Loucy (cell line): Measurements from ENCODE around the gene FURIN.
"Not testable (repeated sequence)": the region's sequence is repeated elsewhere in the genome, so short reads cannot be mapped to it uniquely, and the experiment has no call there.

Experiments
- H2AFZ ChIP-seq: fragments of 200-600 bp; sonication (generic); 2 replicates; pipeline ENCODE4 v1.6.0; 2016; ENCODE audit warnings: antibody characterized with exemption, mild to moderate bottlenecking, low read length, moderate library complexity
- H3F3A ChIP-seq: fragments of 200-600 bp; 2 replicates; pipeline ENCODE4 v1.6.0; 2016; ENCODE audit warnings: antibody characterized with exemption, low read depth, mild to moderate bottlenecking
- H3K27me3 ChIP-seq: fragments of 200-600 bp; sonication (generic); 2 replicates; pipeline ENCODE4 v1.6.1; 2014; ENCODE audit warnings: low read length, mild to moderate bottlenecking; ENCODE audit not compliant: insufficient read depth, poor library complexity, severe bottlenecking
- H3K36me3 ChIP-seq: fragments of 200-600 bp; sonication (generic); 2 replicates; pipeline ENCODE4 v1.6.1; 2016; ENCODE audit warnings: low read length; ENCODE audit not compliant: insufficient read depth
- H3K4me1 ChIP-seq: fragments of 200-600 bp; sonication (generic); 2 replicates; pipeline ENCODE4 v1.5.1; 2014; ENCODE audit warnings: low read length, mild to moderate bottlenecking; ENCODE audit not compliant: insufficient read depth, poor library complexity, severe bottlenecking
- H3K4me2 ChIP-seq: fragments of 200-600 bp; sonication (generic); 2 replicates; pipeline ENCODE4 v1.6.0; 2014; ENCODE audit warnings: antibody characterized with exemption, low read length, low read depth, mild to moderate bottlenecking; ENCODE audit not compliant: poor library complexity, severe bottlenecking
- H3K4me3 ChIP-seq: fragments of 200-600 bp; sonication (generic); 2 replicates; pipeline ENCODE4 v1.5.1; 2014; ENCODE audit warnings: low read length, mild to moderate bottlenecking, mixed read lengths; ENCODE audit not compliant: poor library complexity, severe bottlenecking
- H3K79me2 ChIP-seq: fragments of 200-600 bp; sonication (generic); 2 replicates; pipeline ENCODE4 v1.6.1; 2014; ENCODE audit warnings: low read length; ENCODE audit not compliant: insufficient read depth
- H3K9ac ChIP-seq: fragments of 200-600 bp; sonication (generic); 2 replicates; pipeline ENCODE4 v1.6.0; 2014; ENCODE audit warnings: mild to moderate bottlenecking, low read depth, low read length, moderate library complexity; ENCODE audit not compliant: poor library complexity, severe bottlenecking
- H3K9me2 ChIP-seq: fragments of 200-600 bp; sonication (generic); replicated peaks from 2 replicates; pipeline ENCODE4 v1.6.1; 2016; ENCODE audit warnings: low read depth, low read length, mixed read lengths
- H3K9me3 ChIP-seq: fragments of 200-600 bp; sonication (generic); 2 replicates; pipeline ENCODE4 v1.6.1; 2014; ENCODE audit warnings: mild to moderate bottlenecking, antibody characterized with exemption, low read length, low read depth; ENCODE audit not compliant: insufficient read depth
- H4K20me1 ChIP-seq: fragments of 200-600 bp; sonication (generic); 2 replicates; pipeline ENCODE4 v1.6.0; 2014; ENCODE audit warnings: antibody characterized with exemption, low read length, mild to moderate bottlenecking; ENCODE audit not compliant: insufficient read depth, poor library complexity, severe bottlenecking
- EZH2phosphoT487 ChIP-seq: fragments of 200-600 bp; IDR thresholded peaks from 2 replicates; pipeline ENCODE4 v1.6.1; 2018; ENCODE audit warnings: antibody characterized with exemption, mild to moderate bottlenecking, moderate library complexity, borderline replicate concordance
- TF ChIP-seq, protein P1 (sequence below): fragments of 200-600 bp; sonication (generic); conservative IDR thresholded peaks from 2 replicates; pipeline ENCODE4 v1.5.1; 2014; ENCODE audit warnings: mild to moderate bottlenecking, antibody characterized with exemption, low read length

FURIN gene

DNA sequence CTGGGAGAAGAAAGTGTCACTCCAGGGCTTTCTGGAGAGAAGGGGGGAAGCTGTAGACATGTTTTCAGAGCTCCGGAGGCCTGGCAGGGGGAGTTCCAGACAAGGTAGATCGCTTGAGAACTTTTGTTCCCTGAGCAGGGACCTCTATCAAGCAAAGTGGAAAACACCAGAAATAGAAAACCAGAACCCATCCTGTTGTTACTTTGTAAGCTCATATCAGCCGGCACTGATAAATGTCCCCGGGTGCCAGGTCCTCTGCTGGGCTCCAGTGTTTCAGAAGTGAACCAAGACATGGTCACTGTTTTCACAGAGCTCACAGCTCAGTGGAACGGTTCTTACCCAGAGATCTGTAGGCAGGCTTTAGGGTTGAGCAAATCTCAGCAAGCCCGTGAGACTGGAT lies 50.4 kb downstream of the FURIN start:
- Histone ChIP-seq H2AFZ (no peak overlapping the region), H3K79me2 (no peaks in the 10 kb centered on the region), H4K20me1 (no peaks in the 10 kb centered on the region), H3K4me1 (no peaks in the 10 kb centered on the region), H3F3A (no peaks in the 10 kb centered on the region), H3K9me3 (no peaks in the 10 kb centered on the region), H3K9ac (no peak overlapping the region), H3K27me3 (no peaks in the 10 kb centered on the region), H3K4me2 (no peak overlapping the region), H3K9me2 (no peaks in the 10 kb centered on the region), H3K36me3 (peaks cover 6% of the 10 kb centered on the region; the same call in 1 of the 2 replicates), H3K4me3 (no peak overlapping the region)
- no peak for TF ChIP-seq EZH2phosphoT487
- TF ChIP-seq, protein P1, sequence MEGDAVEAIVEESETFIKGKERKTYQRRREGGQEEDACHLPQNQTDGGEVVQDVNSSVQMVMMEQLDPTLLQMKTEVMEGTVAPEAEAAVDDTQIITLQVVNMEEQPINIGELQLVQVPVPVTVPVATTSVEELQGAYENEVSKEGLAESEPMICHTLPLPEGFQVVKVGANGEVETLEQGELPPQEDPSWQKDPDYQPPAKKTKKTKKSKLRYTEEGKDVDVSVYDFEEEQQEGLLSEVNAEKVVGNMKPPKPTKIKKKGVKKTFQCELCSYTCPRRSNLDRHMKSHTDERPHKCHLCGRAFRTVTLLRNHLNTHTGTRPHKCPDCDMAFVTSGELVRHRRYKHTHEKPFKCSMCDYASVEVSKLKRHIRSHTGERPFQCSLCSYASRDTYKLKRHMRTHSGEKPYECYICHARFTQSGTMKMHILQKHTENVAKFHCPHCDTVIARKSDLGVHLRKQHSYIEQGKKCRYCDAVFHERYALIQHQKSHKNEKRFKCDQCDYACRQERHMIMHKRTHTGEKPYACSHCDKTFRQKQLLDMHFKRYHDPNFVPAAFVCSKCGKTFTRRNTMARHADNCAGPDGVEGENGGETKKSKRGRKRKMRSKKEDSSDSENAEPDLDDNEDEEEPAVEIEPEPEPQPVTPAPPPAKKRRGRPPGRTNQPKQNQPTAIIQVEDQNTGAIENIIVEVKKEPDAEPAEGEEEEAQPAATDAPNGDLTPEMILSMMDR, result no peak

DNA sequence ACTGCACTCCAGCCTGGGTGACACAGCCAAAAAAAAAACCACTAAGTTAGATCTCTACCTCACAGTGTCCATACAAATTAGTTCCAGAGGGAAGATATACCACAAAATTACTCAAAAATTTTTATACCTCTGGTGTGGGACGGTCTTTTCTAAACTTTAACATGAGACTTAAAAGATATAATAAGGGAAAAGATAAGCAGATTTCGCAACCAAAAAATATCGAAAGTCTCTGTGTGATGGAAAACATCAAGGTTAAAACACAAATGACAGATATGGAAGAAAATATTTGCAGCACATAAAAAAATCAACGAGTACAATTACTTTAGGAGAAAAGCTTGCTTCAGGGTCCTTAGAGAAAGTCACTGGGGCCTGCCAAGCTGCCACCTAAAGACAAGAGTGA lies 53.5 kb downstream of the FURIN start:
- Histone ChIP-seq H4K20me1 (no peaks in the 10 kb centered on the region), H3K9me2 (no peaks in the 10 kb centered on the region), H3K4me3 (no peak overlapping the region), H3K4me1 (no peaks in the 10 kb centered on the region), H3K79me2 (no peaks in the 10 kb centered on the region), H3K9ac (no peak overlapping the region), H3K9me3 (no peaks in the 10 kb centered on the region), H3K4me2 (no peak overlapping the region), H3K36me3 (peaks cover 4% of the 10 kb centered on the region; the same call in 1 of the 2 replicates), H2AFZ (no peak overlapping the region), H3K27me3 (no peaks in the 10 kb centered on the region), H3F3A (no peaks in the 10 kb centered on the region)
- TF ChIP-seq EZH2phosphoT487, result no peak
- TF ChIP-seq, protein P1, result no peak

DNA sequence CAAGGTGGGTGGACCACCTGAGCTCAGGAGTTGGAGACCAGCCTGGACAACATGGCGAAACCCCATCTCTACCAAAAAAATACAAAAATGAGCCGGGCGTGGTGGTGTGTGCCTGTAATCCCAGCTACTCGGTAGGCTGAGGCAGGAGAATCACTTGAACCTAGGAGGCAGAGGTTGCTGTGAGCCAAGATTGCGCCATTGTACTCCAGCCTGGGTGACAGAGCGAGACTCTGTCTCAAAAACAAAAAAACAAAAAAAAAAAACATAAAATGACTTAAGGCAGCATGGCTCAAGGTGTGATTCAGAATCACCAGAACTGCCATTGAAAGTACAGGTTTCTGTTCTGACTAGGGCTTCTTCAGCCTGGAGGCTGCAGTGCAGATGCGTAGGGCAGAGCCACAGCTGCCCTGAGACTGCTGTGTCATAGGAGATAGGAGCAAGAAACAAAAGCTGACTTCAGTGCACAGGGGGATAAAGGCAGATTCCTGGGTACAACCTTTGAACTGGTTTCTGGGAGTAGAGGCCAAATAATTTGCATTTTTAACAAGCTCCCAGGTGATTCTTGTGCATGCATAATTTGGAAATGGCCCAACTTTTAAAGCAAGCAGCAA lies 54.4 kb downstream of the FURIN start:
- H3F3A ChIP-seq, H4K20me1 ChIP-seq, H3K9me3 ChIP-seq, H3K4me2 ChIP-seq, H3K9me2 ChIP-seq, H3K27me3 ChIP-seq, H3K9ac ChIP-seq, H3K36me3 ChIP-seq, H2AFZ ChIP-seq, H3K4me3 ChIP-seq, H3K4me1 ChIP-seq, H3K79me2 ChIP-seq: not testable (repeated sequence)

DNA sequence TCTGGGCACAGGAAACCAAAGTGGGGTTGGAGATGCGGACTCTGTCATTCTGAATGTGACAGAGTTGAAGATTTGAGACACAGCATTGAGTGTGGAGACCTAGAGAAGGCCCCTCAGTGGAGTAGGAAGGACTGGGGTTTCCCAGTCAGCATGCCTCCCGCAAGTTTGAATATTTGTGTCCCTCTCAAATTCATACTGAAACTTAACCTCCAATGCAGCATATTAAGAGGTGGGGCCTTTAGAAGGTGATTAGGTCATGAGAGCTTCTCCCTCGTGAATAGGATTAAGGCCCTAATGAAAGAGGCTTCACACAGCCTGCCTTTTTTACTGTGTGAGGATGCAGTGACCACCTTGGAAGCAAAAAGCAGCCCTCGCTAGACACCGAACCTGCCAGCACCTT lies 56.0 kb downstream of the FURIN start:
- no peak overlapping the region for H3K9ac ChIP-seq
- peaks cover 8% of the 10 kb centered on the region; the same call in 1 of the 2 replicates for H3K79me2 ChIP-seq

DNA sequence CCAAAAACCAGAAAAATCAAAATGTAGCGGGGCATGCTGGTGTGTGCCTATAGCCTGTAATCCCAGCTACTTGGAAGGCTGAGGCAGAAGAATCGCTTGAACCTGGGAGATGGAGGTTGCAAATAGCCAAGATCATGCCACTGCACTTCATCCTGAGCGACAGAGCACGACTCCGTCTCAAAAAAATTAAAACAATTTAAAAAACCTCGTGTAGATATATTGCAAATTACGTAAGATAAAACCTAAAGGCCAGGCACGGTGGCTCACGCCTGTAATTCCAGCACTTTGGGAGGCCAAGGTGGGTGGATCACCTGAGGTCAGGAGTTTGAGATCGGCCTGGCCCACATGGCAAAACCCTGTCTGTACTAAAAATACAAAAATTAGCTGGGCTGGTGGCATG lies 58.4 kb downstream of the FURIN start:
- peaks cover 18% of the 10 kb centered on the region for H3K4me1 ChIP-seq

More for the DNA sequence above, 56.0 kb downstream of the FURIN start:
- Histone ChIP-seq H3K36me3 (no peaks in the 10 kb centered on the region; the same call in 1 of the 2 replicates), H3F3A (no peaks in the 10 kb centered on the region), H3K4me3 (no peak overlapping the region), H3K27me3 (no peaks in the 10 kb centered on the region), H3K4me2 (no peak overlapping the region), H3K9me2 (no peaks in the 10 kb centered on the region), H4K20me1 (no peaks in the 10 kb centered on the region), H3K9me3 (no peaks in the 10 kb centered on the region), H3K4me1 (peaks cover 3% of the 10 kb centered on the region), H2AFZ (no peak overlapping the region)
- TF ChIP-seq, protein P1, result no peak
- TF ChIP-seq EZH2phosphoT487, result no peak

More for the DNA sequence above, 58.4 kb downstream of the FURIN start:
- not testable (repeated sequence) for H3F3A ChIP-seq, H3K9ac ChIP-seq, H3K9me2 ChIP-seq, H3K36me3 ChIP-seq, H3K4me2 ChIP-seq, H4K20me1 ChIP-seq, H3K4me3 ChIP-seq, H3K27me3 ChIP-seq, H3K9me3 ChIP-seq, H2AFZ ChIP-seq
- peaks cover 19% of the 10 kb centered on the region; the same call in 1 of the 2 replicates for H3K79me2 ChIP-seq
